Measurements from ENCODE around the gene CEP192.

Gene CEP192

DNA sequence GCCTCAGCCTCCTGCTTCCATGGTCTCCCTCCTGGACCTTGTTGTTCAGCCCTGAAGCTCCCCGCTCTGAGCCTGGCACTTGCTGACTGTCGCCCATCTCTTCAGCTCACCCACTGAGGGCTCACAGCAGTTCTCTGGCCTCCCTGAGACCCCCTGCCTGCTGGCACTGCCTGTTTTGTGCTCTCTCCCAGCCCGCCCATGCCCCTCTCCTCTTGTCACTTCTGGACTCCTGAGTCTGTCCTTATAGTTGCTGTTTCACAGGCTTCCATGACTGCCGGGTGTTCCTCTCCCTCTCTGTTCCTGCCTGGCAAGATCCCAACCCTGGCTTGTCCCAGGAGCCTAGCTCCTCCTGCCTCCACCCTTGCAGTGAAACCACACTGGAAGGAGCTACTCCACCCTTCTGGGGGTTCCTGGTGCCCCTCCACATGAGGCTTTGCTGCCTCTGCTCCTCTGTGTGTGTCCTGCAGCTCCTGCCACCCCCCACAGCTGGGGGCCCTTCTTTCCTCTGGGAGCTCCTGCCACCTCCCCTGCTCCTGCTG lies 110.6 kb downstream of the CEP192 start:
- H3K4me3 ChIP-seq (ENCODE audit: low read length) = no peak overlapping the region
- WGBS = 96% methylated on average over 4 of the region's 4 CpGs
- H3K9me3 ChIP-seq (ENCODE audit: insufficient read depth, low read depth, low read length) = peaks cover 5% of the 10 kb centered on the region; the same call in 1 of the 2 replicates
- no peak overlapping the region for H3K9ac ChIP-seq (ENCODE audit: low read depth, low read length)
- H3K4me1 ChIP-seq (ENCODE audit: insufficient read depth, low read length) = no peaks in the 10 kb centered on the region
- H3K27ac ChIP-seq (ENCODE audit: low read depth, low read length) = no peak overlapping the region
- no peaks in the 10 kb centered on the region for H3K27me3 ChIP-seq (ENCODE audit: insufficient read depth, low read length)
- peaks cover 84% of the 10 kb centered on the region for H3K36me3 ChIP-seq (ENCODE audit: insufficient read depth, low read length)

DNA sequence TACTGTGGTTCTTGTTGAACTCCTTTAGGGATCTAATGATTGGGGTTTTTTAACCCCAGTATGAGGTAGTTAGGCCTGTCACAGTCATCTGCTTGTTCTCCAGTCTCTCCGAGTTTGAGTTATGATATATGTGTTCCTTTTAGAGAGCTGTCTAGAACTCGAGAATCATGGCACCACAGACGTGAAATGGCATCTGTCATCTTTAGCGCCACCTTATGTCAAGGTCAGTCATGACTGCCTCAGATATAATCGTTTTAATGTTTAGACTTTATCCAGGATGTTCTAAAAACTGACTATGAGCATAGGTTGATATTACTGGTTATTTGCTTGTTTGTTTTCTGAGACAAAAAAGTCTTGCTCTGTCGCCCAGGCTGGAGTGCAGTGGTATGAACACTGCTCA lies 112.2 kb downstream of the CEP192 start:
- H3K36me3 ChIP-seq (ENCODE audit: insufficient read depth, low read length) = peaks cover 93% of the 10 kb centered on the region
- WGBS = 92% methylated on average over 6 of the region's 6 CpGs
- no peak overlapping the region for H3K9ac ChIP-seq (ENCODE audit: low read depth, low read length)
- no peak overlapping the region for H3K4me3 ChIP-seq (ENCODE audit: low read length)
- no peaks in the 10 kb centered on the region for H3K27me3 ChIP-seq (ENCODE audit: insufficient read depth, low read length)
- no peak overlapping the region for H3K27ac ChIP-seq (ENCODE audit: low read depth, low read length)
- H3K9me3 ChIP-seq (ENCODE audit: insufficient read depth, low read depth, low read length) = peaks cover 4% of the 10 kb centered on the region
- H3K4me1 ChIP-seq (ENCODE audit: insufficient read depth, low read length) = no peaks in the 10 kb centered on the region

DNA sequence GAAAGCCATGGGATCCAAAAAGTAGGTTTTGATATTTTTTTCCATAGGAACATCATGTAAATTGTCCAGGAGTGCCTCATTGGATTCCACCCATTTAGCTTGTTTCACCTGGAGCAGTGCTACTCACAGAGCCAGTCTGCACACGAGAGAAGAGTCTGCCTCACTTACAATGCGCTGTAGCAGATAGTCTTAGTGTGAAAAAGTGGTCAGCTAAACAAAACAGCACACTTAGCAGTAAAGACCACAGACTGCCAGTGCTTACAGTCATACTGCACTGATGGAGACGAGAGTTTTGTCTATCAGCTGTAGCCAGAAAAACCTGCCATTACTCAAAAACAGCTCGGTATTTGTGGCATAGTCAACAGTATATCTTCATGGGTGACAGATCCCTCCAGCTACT lies 113.9 kb downstream of the CEP192 start:
- WGBS = 94% methylated on average over 4 of the region's 4 CpGs
- Histone ChIP-seq H3K9me3 (ENCODE audit: insufficient read depth, low read depth, low read length) (peaks cover 4% of the 10 kb centered on the region), H3K27ac (ENCODE audit: low read depth, low read length) (no peak overlapping the region), H3K9ac (ENCODE audit: low read depth, low read length) (no peak overlapping the region), H3K4me1 (ENCODE audit: insufficient read depth, low read length) (no peaks in the 10 kb centered on the region), H3K4me3 (ENCODE audit: low read length) (no peak overlapping the region), H3K27me3 (ENCODE audit: insufficient read depth, low read length) (no peaks in the 10 kb centered on the region), H3K36me3 (ENCODE audit: insufficient read depth, low read length) (peaks cover 98% of the 10 kb centered on the region)

DNA sequence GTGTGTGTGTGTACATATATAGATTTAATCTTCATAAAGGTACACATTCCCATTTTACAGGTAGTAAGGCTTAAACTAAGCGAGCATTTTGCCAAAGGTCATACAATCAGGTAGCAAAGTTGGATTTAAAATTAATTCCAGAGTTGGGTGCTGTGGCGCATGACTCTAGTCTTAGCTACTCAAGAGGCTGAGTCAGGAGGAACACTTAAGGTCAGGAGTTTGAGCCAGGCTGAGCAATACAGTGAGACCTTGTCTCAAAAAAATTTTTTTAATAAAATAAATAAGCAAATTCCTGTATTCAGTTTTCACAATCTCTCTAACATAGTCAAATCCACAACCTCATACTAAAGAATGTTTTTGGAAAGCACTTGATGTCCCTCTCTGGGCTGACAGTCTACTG lies 115.9 kb downstream of the CEP192 start:
- Histone ChIP-seq H3K9me3 (ENCODE audit: insufficient read depth, low read depth, low read length) (peaks cover 8% of the 10 kb centered on the region), H3K36me3 (ENCODE audit: insufficient read depth, low read length) (peaks cover 84% of the 10 kb centered on the region), H3K27me3 (ENCODE audit: insufficient read depth, low read length) (no peaks in the 10 kb centered on the region), H3K27ac (ENCODE audit: low read depth, low read length) (no peak overlapping the region), H3K9ac (ENCODE audit: low read depth, low read length) (no peak overlapping the region), H3K4me1 (ENCODE audit: insufficient read depth, low read length) (no peaks in the 10 kb centered on the region), H3K4me3 (ENCODE audit: low read length) (no peak overlapping the region)
- WGBS = 97% methylated on average over 2 of the region's 2 CpGs

DNA sequence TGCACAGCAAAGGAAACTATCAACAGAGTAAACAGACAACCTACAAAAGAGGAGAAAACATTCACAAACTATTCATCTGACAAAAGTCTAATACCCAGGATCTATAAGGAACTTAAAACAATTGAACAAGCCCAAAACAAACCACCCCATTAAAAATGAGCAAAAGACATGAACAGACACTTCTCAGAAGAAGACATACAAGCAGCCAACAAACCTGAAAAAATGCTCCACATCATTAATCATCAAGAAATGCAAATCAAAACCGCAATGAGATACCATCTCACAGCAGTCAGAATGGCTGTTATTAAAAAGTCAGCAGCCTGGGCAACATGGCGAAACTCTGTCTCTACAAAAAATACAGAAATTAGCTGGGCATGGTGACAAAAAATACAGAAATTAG lies 117.2 kb downstream of the CEP192 start:
- 96% methylated on average over 2 of the region's 2 CpGs for WGBS

DNA sequence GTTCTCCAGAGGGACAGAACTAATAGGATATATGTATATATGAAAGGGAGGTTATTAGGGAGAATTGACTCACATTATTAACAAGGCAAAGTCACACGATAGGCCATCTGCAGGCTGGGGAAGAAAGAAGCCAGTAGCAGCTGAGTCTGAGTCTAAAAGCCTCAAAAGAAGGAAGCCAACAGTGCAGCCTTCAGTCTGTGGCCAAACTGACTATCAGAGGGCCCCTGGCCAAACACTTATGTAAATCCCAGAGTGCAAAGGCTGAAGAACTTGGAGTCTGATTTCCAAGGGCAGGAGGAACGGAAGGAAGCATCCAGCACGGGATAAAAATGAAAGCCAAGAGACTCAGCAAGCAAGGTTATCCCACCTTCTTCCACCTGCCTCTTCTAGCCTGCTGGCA lies 119.4 kb downstream of the CEP192 start:
- Histone ChIP-seq H3K27me3 (ENCODE audit: insufficient read depth, low read length) (no peaks in the 10 kb centered on the region), H3K9me3 (ENCODE audit: insufficient read depth, low read depth, low read length) (peaks cover 8% of the 10 kb centered on the region), H3K27ac (ENCODE audit: low read depth, low read length) (no peak overlapping the region), H3K4me3 (ENCODE audit: low read length) (no peak overlapping the region), H3K9ac (ENCODE audit: low read depth, low read length) (no peak overlapping the region), H3K36me3 (ENCODE audit: insufficient read depth, low read length) (peaks cover 72% of the 10 kb centered on the region), H3K4me1 (ENCODE audit: insufficient read depth, low read length) (peaks cover 4% of the 10 kb centered on the region; the same call in 1 of the 2 replicates)
- WGBS = 91% methylated on average over 3 of the region's 3 CpGs

More for the DNA sequence above, 117.2 kb downstream of the CEP192 start:
- H3K9ac ChIP-seq (ENCODE audit: low read depth, low read length) = no peak overlapping the region
- no peak overlapping the region for H3K4me3 ChIP-seq (ENCODE audit: low read length)
- H3K9me3 ChIP-seq (ENCODE audit: insufficient read depth, low read depth, low read length) = peaks cover 8% of the 10 kb centered on the region
- H3K27me3 ChIP-seq (ENCODE audit: insufficient read depth, low read length) = no peaks in the 10 kb centered on the region
- H3K4me1 ChIP-seq (ENCODE audit: insufficient read depth, low read length) = peaks cover 2% of the 10 kb centered on the region; the same call in 1 of the 2 replicates
- H3K36me3 ChIP-seq (ENCODE audit: insufficient read depth, low read length) = peaks cover 72% of the 10 kb centered on the region
- no peak overlapping the region for H3K27ac ChIP-seq (ENCODE audit: low read depth, low read length)

DNA sequence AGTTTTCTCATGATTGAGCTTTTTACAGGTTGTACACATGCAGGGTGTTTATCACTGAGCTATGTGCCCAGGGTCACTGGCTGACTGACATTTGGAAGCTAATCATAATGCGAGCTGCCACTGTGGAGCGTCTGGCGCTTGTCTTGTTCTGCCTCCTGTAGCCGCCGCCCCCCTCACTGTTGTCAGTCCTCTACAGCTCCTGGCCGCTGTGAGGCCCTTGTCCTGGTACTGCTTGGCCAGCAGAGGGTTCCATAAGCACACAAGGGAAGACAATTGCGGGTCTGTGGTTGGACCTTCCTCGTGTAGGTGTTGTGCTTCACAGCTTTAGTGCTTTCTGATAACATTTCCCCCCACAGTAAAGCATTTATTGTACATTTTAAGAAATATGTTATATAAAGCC lies 121.8 kb downstream of the CEP192 start:
- Histone ChIP-seq H3K27ac (ENCODE audit: low read depth, low read length) (no peak overlapping the region), H3K4me1 (ENCODE audit: insufficient read depth, low read length) (peaks cover 4% of the 10 kb centered on the region; the same call in 1 of the 2 replicates), H3K9me3 (ENCODE audit: insufficient read depth, low read depth, low read length) (peaks cover 6% of the 10 kb centered on the region), H3K9ac (ENCODE audit: low read depth, low read length) (no peak overlapping the region), H3K27me3 (ENCODE audit: insufficient read depth, low read length) (no peaks in the 10 kb centered on the region), H3K36me3 (ENCODE audit: insufficient read depth, low read length) (peaks cover 69% of the 10 kb centered on the region), H3K4me3 (ENCODE audit: low read length) (no peak overlapping the region)
- 36% methylated on average over 7 of the region's 8 CpGs for WGBS

DNA sequence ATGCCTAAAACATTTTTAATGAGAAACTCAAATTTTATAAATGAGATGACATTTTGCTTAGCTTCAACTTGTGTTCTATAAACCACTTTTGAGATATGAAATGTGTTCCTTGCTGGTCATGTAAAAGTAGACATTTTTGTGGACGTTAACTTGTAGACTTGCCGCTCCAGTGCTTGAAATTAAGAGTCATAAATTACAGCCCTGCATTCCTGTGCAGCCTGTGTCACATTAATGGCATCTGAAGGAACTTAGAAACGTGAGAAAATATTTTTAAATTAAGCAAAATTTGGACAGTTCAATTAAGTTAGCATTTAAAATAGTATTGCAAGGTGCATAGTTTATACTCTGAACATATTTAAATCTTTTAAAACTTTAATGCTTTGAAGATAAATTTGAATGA lies 129.1 kb downstream of the CEP192 start:
- no peaks in the 10 kb centered on the region for H3K9me3 ChIP-seq (ENCODE audit: insufficient read depth, low read depth, low read length)
- no peak overlapping the region for H3K4me3 ChIP-seq (ENCODE audit: low read length)
- H3K4me1 ChIP-seq (ENCODE audit: insufficient read depth, low read length) = no peaks in the 10 kb centered on the region
- no peak overlapping the region for H3K9ac ChIP-seq (ENCODE audit: low read depth, low read length)
- no peaks in the 10 kb centered on the region for H3K27me3 ChIP-seq (ENCODE audit: insufficient read depth, low read length)
- H3K36me3 ChIP-seq (ENCODE audit: insufficient read depth, low read length) = peaks cover 75% of the 10 kb centered on the region
- no peak overlapping the region for H3K27ac ChIP-seq (ENCODE audit: low read depth, low read length)
- WGBS = 94% methylated on average over 3 of the region's 3 CpGs

DNA sequence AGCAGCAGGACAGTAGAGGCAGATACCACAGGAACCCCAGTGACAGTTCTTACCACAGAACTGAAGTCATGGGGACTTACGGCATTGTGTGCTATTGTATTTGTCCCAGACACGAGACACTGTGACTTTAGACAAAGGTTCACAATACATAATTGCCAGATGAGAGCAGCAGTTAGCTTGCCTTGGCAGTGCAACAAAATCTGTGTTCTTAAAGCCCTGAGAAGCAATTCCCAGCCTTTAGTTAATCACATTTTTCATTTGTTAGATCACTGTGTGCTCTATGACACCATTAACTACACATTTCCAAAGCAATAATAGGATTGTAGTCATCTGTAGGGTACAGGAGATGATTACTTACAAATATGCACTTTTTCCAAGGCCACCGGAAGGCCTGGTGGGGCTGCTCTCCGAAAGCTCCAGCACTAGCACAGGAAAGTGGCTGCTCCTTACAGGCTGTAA lies 129.8 kb downstream of the CEP192 start:
- Histone ChIP-seq H3K4me1 (ENCODE audit: insufficient read depth, low read length) (no peaks in the 10 kb centered on the region), H3K27me3 (ENCODE audit: insufficient read depth, low read length) (no peaks in the 10 kb centered on the region), H3K9me3 (ENCODE audit: insufficient read depth, low read depth, low read length) (no peaks in the 10 kb centered on the region), H3K4me3 (ENCODE audit: low read length) (no peak overlapping the region), H3K36me3 (ENCODE audit: insufficient read depth, low read length) (peaks cover 76% of the 10 kb centered on the region), H3K9ac (ENCODE audit: low read depth, low read length) (no peak overlapping the region), H3K27ac (ENCODE audit: low read depth, low read length) (no peak overlapping the region)
- WGBS = 92% methylated on average over 4 of the region's 4 CpGs

DNA sequence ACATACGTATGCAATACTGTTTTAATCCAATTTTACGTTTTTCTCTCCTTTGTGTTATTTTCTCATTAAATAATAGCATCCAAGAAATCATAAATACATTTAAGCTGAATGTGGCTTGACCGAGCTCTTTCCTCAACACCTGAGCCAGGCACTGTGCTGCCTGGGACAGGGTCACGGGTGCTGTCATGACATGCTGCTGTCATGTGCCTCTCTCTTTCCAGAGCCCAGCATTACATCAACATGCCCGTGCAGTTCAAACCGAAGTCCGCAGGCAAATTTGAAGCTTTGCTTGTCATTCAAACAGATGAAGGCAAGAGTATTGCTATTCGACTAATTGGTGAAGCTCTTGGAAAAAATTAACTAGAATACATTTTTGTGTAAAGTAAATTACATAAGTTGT lies 133.2 kb downstream of the CEP192 start:
- Histone ChIP-seq H3K4me3 (ENCODE audit: low read length) (no peak overlapping the region), H3K9me3 (ENCODE audit: insufficient read depth, low read depth, low read length) (no peaks in the 10 kb centered on the region), H3K36me3 (ENCODE audit: insufficient read depth, low read length) (peaks cover 44% of the 10 kb centered on the region), H3K27ac (ENCODE audit: low read depth, low read length) (no peak overlapping the region), H3K27me3 (ENCODE audit: insufficient read depth, low read length) (no peaks in the 10 kb centered on the region), H3K4me1 (ENCODE audit: insufficient read depth, low read length) (no peaks in the 10 kb centered on the region), H3K9ac (ENCODE audit: low read depth, low read length) (no peak overlapping the region)
- WGBS = 96% methylated on average over 8 of the region's 8 CpGs

DNA sequence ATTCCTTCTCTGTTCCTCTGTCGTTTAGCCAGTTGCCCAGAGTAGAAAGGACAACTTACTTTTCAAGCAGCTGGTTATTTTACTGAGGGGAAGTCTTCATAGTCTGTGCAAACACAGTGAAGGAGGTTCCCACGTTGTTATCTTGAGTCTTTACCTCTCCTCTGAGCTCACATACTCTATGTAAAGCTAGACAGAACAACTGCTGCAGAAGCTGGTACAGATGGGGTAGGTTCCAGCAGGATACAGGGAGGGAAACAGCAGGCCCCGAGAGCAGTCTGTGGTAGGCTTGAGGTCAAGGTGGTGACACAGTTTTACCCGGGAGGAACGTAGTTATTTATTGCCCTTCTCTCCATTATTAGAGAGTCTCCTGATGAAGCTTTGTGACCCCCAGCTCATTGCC lies 134.0 kb downstream of the CEP192 start:
- H3K9me3 ChIP-seq (ENCODE audit: insufficient read depth, low read depth, low read length) = no peaks in the 10 kb centered on the region
- peaks cover 38% of the 10 kb centered on the region for H3K36me3 ChIP-seq (ENCODE audit: insufficient read depth, low read length)
- no peak overlapping the region for H3K9ac ChIP-seq (ENCODE audit: low read depth, low read length)
- WGBS = 88% methylated on average over 4 of the region's 5 CpGs
- H3K4me1 ChIP-seq (ENCODE audit: insufficient read depth, low read length) = no peaks in the 10 kb centered on the region
- no peak overlapping the region for H3K27ac ChIP-seq (ENCODE audit: low read depth, low read length)
- no peaks in the 10 kb centered on the region for H3K27me3 ChIP-seq (ENCODE audit: insufficient read depth, low read length)
- no peak overlapping the region for H3K4me3 ChIP-seq (ENCODE audit: low read length)

All from HUES64 (cell line).